Trophoblast cell (in vitro differentiated cells and primary cell): Measurements from ENCODE around the gene C16orf96.

Experiments
- DNase-seq, 2 donors: peaks; one replicate each; pipeline ENCODE4 v3.0.0-alpha.2; 2016
- H2AFZ ChIP-seq: 2 replicates; pipeline ENCODE4 v1.6.1; 2013; ENCODE audit warnings: low read length, moderate library complexity, mild to moderate bottlenecking; ENCODE audit not compliant: insufficient read depth, poor library complexity
- H2AK5ac ChIP-seq: 2 replicates; pipeline ENCODE4 v1.6.1; 2013; ENCODE audit warnings: mild to moderate bottlenecking, low read length
- H2BK120ac ChIP-seq: 2 replicates; pipeline ENCODE4 v1.6.1; 2013; ENCODE audit warnings: low read length, mild to moderate bottlenecking, moderate library complexity; ENCODE audit not compliant: insufficient read depth, poor library complexity
- H2BK12ac ChIP-seq: 2 replicates; pipeline ENCODE4 v1.6.1; 2013; ENCODE audit warnings: mild to moderate bottlenecking, low read length, moderate library complexity
- H2BK5ac ChIP-seq: 2 replicates; pipeline ENCODE4 v1.6.1; 2013; ENCODE audit warnings: low read length, low read depth, moderate library complexity, mild to moderate bottlenecking; ENCODE audit not compliant: poor library complexity
- H3K14ac ChIP-seq: 2 replicates; pipeline ENCODE4 v1.6.1; 2013; ENCODE audit warnings: mild to moderate bottlenecking, low read length
- H3K18ac ChIP-seq: 2 replicates; pipeline ENCODE4 v1.6.1; 2013; ENCODE audit warnings: mild to moderate bottlenecking, low read length
- H3K23ac ChIP-seq: 2 replicates; pipeline ENCODE4 v1.6.1; 2013; ENCODE audit warnings: low read length
- H3K27ac ChIP-seq: 2 replicates; pipeline ENCODE4 v1.5.1; 2013; ENCODE audit warnings: low read depth, mild to moderate bottlenecking, inconsistent platforms, low read length, moderate library complexity
- H3K27me3 ChIP-seq: 2 replicates; pipeline ENCODE4 v1.6.1; 2013; ENCODE audit warnings: inconsistent platforms, mild to moderate bottlenecking, low read length, moderate library complexity; ENCODE audit not compliant: insufficient read depth
- H3K36me3 ChIP-seq, 2 experiments: 1 replicate in 1 of 2; 2 replicates in 1 of 2; pipeline ENCODE4 v1.6.1; 2013; ENCODE audit warnings: low read length in 2 of 2, mild to moderate bottlenecking in 2 of 2, moderate library complexity in 1 of 2; ENCODE audit not compliant: insufficient read depth in 2 of 2, control insufficient read depth in 1 of 2
- H3K4ac ChIP-seq: 2 replicates; pipeline ENCODE4 v1.6.1; 2013; ENCODE audit warnings: low read depth, mild to moderate bottlenecking, low read length, moderate library complexity
- H3K4me1 ChIP-seq, 2 experiments: 1 replicate in 1 of 2; 2 replicates in 1 of 2; pipeline ENCODE4 v1.6.1; 2013; ENCODE audit warnings: low read length in 2 of 2, mild to moderate bottlenecking in 2 of 2, moderate library complexity in 1 of 2; ENCODE audit not compliant: insufficient read depth in 2 of 2, control insufficient read depth in 1 of 2
- H3K4me2 ChIP-seq: 2 replicates; pipeline ENCODE4 v1.6.1; 2013; ENCODE audit warnings: inconsistent platforms, mild to moderate bottlenecking, low read length, moderate library complexity
- H3K4me3 ChIP-seq: 2 replicates; pipeline ENCODE4 v1.5.1; 2013; ENCODE audit warnings: mild to moderate bottlenecking, low read depth, low read length, inconsistent platforms
- H3K79me1 ChIP-seq: one replicate; pipeline ENCODE4 v1.6.1; 2013; ENCODE audit warnings: low read length
- H3K79me2 ChIP-seq: 2 replicates; pipeline ENCODE4 v1.6.1; 2013; ENCODE audit warnings: low read length, mild to moderate bottlenecking; ENCODE audit not compliant: control insufficient read depth, insufficient read depth, poor library complexity
- H3K9ac ChIP-seq: 2 replicates; pipeline ENCODE4 v1.6.1; 2013; ENCODE audit warnings: mild to moderate bottlenecking, low read length
- H3K9me3 ChIP-seq: 2 replicates; pipeline ENCODE4 v1.6.1; 2013; ENCODE audit warnings: low read depth, mild to moderate bottlenecking, control low read depth, inconsistent platforms, low read length; ENCODE audit not compliant: insufficient read depth
- H4K12ac ChIP-seq: 2 replicates; pipeline ENCODE4 v1.6.1; 2013; ENCODE audit warnings: low read depth, mild to moderate bottlenecking, low read length, moderate library complexity
- H4K8ac ChIP-seq: 2 replicates; pipeline ENCODE4 v1.6.1; 2013; ENCODE audit warnings: low read depth, mild to moderate bottlenecking, low read length, moderate library complexity
- H4K91ac ChIP-seq: one replicate; pipeline ENCODE4 v1.6.1; 2013; ENCODE audit warnings: low read depth, mild to moderate bottlenecking, low read length, moderate library complexity
- WGBS: extraction: QIAGEN DNeasy Blood & Tissue Kit; methylation state at CpG from one replicate; pipeline ENCODE4 v1.1.7; 2013; ENCODE audit warnings: missing lambda C conversion rate; ENCODE audit not compliant: insufficient read length, insufficient coverage; ENCODE audit errors: extremely low coverage; 5-methylcytosine and 5-hydroxymethylcytosine counted together

The C16orf96 gene

DNA sequence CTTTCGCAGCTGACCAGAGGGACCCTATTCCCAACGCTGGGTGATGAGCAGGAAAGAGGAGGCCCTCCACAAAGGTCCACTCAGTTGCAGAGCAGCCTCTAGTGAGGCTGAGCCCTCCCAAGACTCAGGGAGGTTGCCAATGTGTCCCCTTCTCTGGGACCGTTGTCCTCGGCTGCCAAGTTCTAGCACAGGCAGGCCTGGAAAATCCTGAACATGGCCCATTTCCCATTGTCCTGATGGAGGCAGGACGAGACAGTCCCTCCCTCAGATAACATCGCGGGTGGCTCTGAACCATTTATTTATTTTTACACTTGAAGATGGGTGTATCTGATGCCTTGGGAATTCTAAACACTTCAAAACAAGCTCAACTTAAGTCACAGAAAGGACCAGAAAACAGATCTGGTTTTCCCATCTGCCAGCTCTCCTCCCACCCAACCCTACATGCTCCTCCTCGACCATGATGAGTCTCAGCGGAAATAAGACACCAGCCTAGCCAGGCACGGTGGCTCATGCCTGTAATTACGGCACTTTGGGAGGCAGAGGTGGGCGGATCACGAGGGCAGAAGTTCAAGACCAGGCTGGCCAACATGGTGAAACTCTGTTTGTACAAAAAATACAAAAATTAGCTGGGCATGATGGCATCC is 30.4 kb upstream of the C16orf96 start:
- Histone ChIP-seq H3K36me3 (no peaks in the 10 kb centered on the region), H3K79me1 (peaks cover 2% of the 10 kb centered on the region), H4K12ac (no peak overlapping the region), H3K27ac (no peak overlapping the region), H2BK12ac (no peak overlapping the region), H2BK120ac (no peak overlapping the region), H3K79me2 (no peaks in the 10 kb centered on the region), H3K23ac (no peak overlapping the region), H2AFZ (no peak overlapping the region), H3K9ac (no peak overlapping the region), H3K18ac (no peak overlapping the region), H3K27me3 (no peaks in the 10 kb centered on the region), H3K4me2 (no peak overlapping the region), H3K4me1 (peaks cover 10 to 12% of the 10 kb centered on the region in 2 experiments), H3K4ac (no peak overlapping the region), H2AK5ac (no peak overlapping the region), H3K4me3 (no peak overlapping the region), H4K91ac (no peak overlapping the region), H4K8ac (no peak overlapping the region), H2BK5ac (no peak overlapping the region), H3K9me3 (no peaks in the 10 kb centered on the region), H3K14ac (no peak overlapping the region)
- no CpG with 5 or more reads among the region's 13 CpGs for WGBS
- DNase-seq, result no peak

DNA sequence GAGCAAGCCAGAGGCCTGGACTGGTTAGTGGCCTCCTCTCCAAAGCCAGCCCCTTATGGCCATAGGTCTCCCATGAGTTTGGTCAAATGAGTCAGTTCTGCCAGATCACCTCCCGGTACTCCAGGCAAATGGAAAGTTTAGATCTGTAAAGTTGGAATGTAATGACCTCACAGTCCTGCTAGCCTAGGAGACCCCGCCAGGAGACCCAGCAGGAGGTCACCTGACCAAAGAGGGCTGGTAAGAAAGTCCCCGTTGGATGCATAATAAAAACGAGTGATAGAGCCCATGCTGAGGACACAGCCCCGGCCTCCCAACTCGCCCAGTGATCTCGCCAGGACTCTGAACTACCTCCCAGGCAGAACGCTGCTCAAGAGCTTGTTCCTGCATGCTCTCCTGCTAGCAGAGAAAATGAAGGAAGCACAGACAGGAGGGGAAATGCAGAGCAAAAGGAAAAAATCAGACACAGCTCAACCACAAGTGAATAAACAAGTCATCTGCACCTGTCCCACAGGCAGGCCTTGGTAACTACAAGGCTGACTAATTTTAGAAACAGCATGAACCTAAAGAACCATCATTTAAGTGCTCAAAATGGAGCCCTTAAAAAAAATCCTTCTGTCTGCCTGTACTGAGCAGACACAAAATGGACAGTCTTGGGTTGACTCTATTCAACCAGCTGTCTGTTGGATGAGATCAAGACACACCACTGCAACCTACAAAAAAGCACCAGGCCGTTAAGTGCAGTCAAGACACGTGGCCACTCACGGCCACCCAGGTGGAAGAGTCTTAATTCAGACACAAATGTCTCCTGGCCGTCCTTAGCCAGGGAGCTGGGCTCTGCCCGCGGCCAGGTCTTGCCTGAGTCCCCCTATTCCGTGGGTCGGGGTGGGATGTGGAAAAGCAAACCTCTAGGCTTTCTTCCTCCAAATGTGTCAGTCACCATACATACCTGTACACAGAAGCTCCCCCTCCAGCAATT is 26.8 kb upstream of the C16orf96 start:
- Histone ChIP-seq H3K9me3 (no peaks in the 10 kb centered on the region), H3K27me3 (no peaks in the 10 kb centered on the region), H2AFZ (no peak overlapping the region), H2BK120ac (no peak overlapping the region), H2BK12ac (no peak overlapping the region), H3K79me1 (peaks cover 2% of the 10 kb centered on the region), H3K36me3 (peaks cover 0 to 2% of the 10 kb centered on the region in 2 experiments), H2AK5ac (no peak overlapping the region), H3K23ac (no peak overlapping the region), H4K8ac (no peak overlapping the region), H4K12ac (peak overlapping the region; percentile 22), H3K4me3 (no peak overlapping the region), H4K91ac (peak overlapping the region; percentile 3), H3K9ac (no peak overlapping the region), H3K4me2 (peak overlapping the region; percentile 1), H3K4me1 (peaks cover 10 to 12% of the 10 kb centered on the region in 2 experiments), H3K14ac (peak overlapping the region; percentile 17), H3K79me2 (no peaks in the 10 kb centered on the region), H3K4ac (no peak overlapping the region), H3K27ac (peak overlapping the region; percentile 10), H3K18ac (no peak overlapping the region), H2BK5ac (peak overlapping the region; percentile 5)
- no peak for DNase-seq
- no CpG with 5 or more reads among the region's 16 CpGs for WGBS

DNA sequence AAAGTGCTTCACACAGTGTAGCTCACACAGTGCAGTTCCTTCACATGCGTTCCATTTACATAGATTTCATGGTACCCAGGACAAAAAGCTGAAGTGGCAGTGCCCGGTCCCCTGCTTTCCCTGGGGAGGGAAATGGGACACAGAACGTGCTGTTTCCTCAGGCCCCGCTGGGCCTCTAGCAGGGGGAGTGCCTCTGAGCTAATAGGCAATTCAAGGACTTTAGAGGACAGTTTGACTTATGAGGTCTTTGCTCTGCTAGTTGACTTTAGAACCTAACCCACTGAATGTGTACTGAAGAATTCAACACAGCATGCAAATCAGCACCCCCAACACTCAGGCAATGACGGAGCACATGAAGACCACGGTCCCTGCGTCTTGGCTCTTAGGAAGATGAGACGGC is 24.3 kb upstream of the C16orf96 start:
- H3K18ac ChIP-seq, result no peak overlapping the region
- WGBS, result no CpG with 5 or more reads among the region's 8 CpGs
- H3K4ac ChIP-seq, result no peak overlapping the region
- no peak overlapping the region for H3K23ac ChIP-seq
- H3K27ac ChIP-seq, result no peak overlapping the region
- H2BK12ac ChIP-seq, result no peak overlapping the region
- no peak overlapping the region for H3K4me2 ChIP-seq
- H4K8ac ChIP-seq, result no peak overlapping the region
- H3K14ac ChIP-seq, result no peak overlapping the region
- H4K91ac ChIP-seq, result no peak overlapping the region
- peaks cover 10 to 12% of the 10 kb centered on the region in 2 experiments for H3K4me1 ChIP-seq
- H3K9me3 ChIP-seq, result no peaks in the 10 kb centered on the region
- H2AFZ ChIP-seq, result no peak overlapping the region
- no peak overlapping the region for H3K4me3 ChIP-seq
- H2AK5ac ChIP-seq, result no peak overlapping the region
- no peak overlapping the region for H2BK5ac ChIP-seq
- no peaks in the 10 kb centered on the region for H3K27me3 ChIP-seq
- peaks cover 0 to 2% of the 10 kb centered on the region in 2 experiments for H3K36me3 ChIP-seq
- no peak overlapping the region for H2BK120ac ChIP-seq
- DNase-seq, result no peak
- H3K79me1 ChIP-seq, result peaks cover 2% of the 10 kb centered on the region
- no peaks in the 10 kb centered on the region for H3K79me2 ChIP-seq
- H4K12ac ChIP-seq, result no peak overlapping the region
- no peak overlapping the region for H3K9ac ChIP-seq

DNA sequence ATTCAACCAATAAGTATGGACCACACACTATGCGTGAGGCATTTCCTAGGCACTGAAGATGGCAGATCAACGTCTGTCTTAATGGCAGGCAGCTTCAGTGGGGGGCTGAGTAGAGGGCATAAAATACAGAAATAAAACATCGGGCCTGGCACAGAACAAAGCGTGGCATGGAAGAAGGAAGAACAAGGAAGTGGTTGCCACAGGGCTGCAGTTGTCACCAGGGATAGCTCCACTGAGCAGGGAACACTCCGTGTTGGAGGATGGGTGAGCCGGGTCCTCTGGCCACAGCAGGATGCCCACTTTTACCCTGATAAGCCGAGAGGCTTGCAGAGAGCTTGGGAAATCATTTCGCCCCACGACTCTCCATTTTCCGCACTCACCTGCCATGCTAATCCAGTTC is 23.9 kb upstream of the C16orf96 start:
- Histone ChIP-seq H2BK5ac (no peak overlapping the region), H3K79me2 (no peaks in the 10 kb centered on the region), H3K9ac (no peak overlapping the region), H3K18ac (no peak overlapping the region), H2AK5ac (no peak overlapping the region), H3K23ac (no peak overlapping the region), H3K4me2 (no peak overlapping the region), H3K4me3 (no peak overlapping the region), H3K79me1 (peaks cover 2% of the 10 kb centered on the region), H3K4ac (no peak overlapping the region), H2BK12ac (no peak overlapping the region), H3K14ac (no peak overlapping the region), H2AFZ (no peak overlapping the region), H3K36me3 (peaks cover 0 to 2% of the 10 kb centered on the region in 2 experiments), H2BK120ac (no peak overlapping the region), H4K8ac (no peak overlapping the region), H3K27me3 (no peaks in the 10 kb centered on the region), H4K91ac (no peak overlapping the region), H4K12ac (no peak overlapping the region), H3K4me1 (peaks cover 11 to 12% of the 10 kb centered on the region in 2 experiments), H3K9me3 (no peaks in the 10 kb centered on the region), H3K27ac (no peak overlapping the region)
- WGBS, result no CpG with 5 or more reads among the region's 10 CpGs
- no peak for DNase-seq
